HepG2 (cell line): ENCODE data around the gene DPH7. TPM values are rescaled to one million over a fixed set of nuclear protein-coding genes. Genes with fewer than 3 reads are reported as not detected.

Experiments
- EED ChIP-seq: sonication (generic); formaldehyde crosslinking; IDR thresholded peaks from 2 replicates; pipeline ENCODE4 v1.5.0; 2020; ENCODE audit warnings: mild to moderate bottlenecking, missing genetic modification reagents
- GFI1 ChIP-seq: sonication (generic); formaldehyde crosslinking; IDR thresholded peaks from 2 replicates; pipeline ENCODE4 v1.5.0; 2020; ENCODE audit warnings: missing genetic modification reagents, mild to moderate bottlenecking, borderline replicate concordance
- HMGXB3 ChIP-seq: sonication (generic); formaldehyde crosslinking; IDR thresholded peaks from 2 replicates; pipeline ENCODE4 v1.4.0; 2020; ENCODE audit warnings: missing genetic modification reagents, borderline replicate concordance
- IKZF1 ChIP-seq: fragments of 450-650 bp; IDR thresholded peaks from 2 replicates; pipeline ENCODE4 v1.7.1; 2016
- KAT8 ChIP-seq: IDR thresholded peaks from 2 replicates; pipeline ENCODE4 v1.6.1; 2016; ENCODE audit warnings: missing genetic modification reagents, missing compliant biosample characterization
- NR2F1 ChIP-seq, 2 experiments: fragments of 450-650 bp in 1 of 2; formaldehyde crosslinking in 1 of 2; IDR thresholded peaks; 2 replicates each; pipeline versions ENCODE4 v1.5.0 to v1.6.1; 2016 to 2020; ENCODE audit warnings: mild to moderate bottlenecking in 1 of 2, missing compliant biosample characterization in 1 of 2, missing genetic modification reagents in 1 of 2, moderate library complexity in 1 of 2
- PAWR ChIP-seq: sonication (generic); formaldehyde crosslinking; IDR thresholded peaks from 2 replicates; pipeline ENCODE4 v1.4.0; 2020; ENCODE audit warnings: missing genetic modification reagents, mild to moderate bottlenecking, borderline replicate concordance
- PBX3 ChIP-seq: sonication (generic); formaldehyde crosslinking; IDR thresholded peaks from 2 replicates; pipeline ENCODE4 v1.8.1; 2023; ENCODE audit warnings: missing genetic modification reagents, inconsistent platforms, borderline replicate concordance
- TBL1XR1 ChIP-seq: fragments of 150-350 bp; IDR thresholded peaks from 2 replicates; pipeline ENCODE4 v1.6.1; 2014; ENCODE audit warnings: borderline replicate concordance, low read length; ENCODE audit not compliant: partially characterized antibody
- ZBTB25 ChIP-seq: IDR thresholded peaks from 2 replicates; pipeline ENCODE4 v1.6.1; 2018; ENCODE audit warnings: missing genetic modification reagents
- ZNF225 ChIP-seq: sonication (generic); formaldehyde crosslinking; IDR thresholded peaks from 2 replicates; pipeline ENCODE4 v1.4.0; 2020; ENCODE audit warnings: mild to moderate bottlenecking, missing genetic modification reagents
- ZNF333 ChIP-seq: sonication (generic); formaldehyde crosslinking; IDR thresholded peaks from 2 replicates; pipeline ENCODE4 v1.4.0; 2020; ENCODE audit warnings: mild to moderate bottlenecking, missing genetic modification reagents, borderline replicate concordance
- ZNF383 ChIP-seq: sonication (generic); formaldehyde crosslinking; IDR thresholded peaks from 2 replicates; pipeline ENCODE4 v1.4.0; 2020; ENCODE audit warnings: missing genetic modification reagents, mild to moderate bottlenecking, borderline replicate concordance
- ZNF574 ChIP-seq: sonication (generic); formaldehyde crosslinking; IDR thresholded peaks from 2 replicates; pipeline ENCODE4 v1.4.0; 2020; ENCODE audit warnings: missing genetic modification reagents
- ZNF766 ChIP-seq: sonication (generic); formaldehyde crosslinking; IDR thresholded peaks from 2 replicates; pipeline ENCODE4 v1.5.0; 2020; ENCODE audit warnings: missing genetic modification reagents, borderline replicate concordance
- ZNF841 ChIP-seq: sonication (generic); formaldehyde crosslinking; IDR thresholded peaks from 2 replicates; pipeline ENCODE4 v1.8.1; 2023; ENCODE audit warnings: missing genetic modification reagents, borderline replicate concordance
- ZSCAN12 ChIP-seq: sonication (generic); formaldehyde crosslinking; IDR thresholded peaks from 2 replicates; pipeline ENCODE4 v1.9.0; 2021; ENCODE audit warnings: mild to moderate bottlenecking, missing genetic modification reagents
- polyA plus RNA-seq, 8 experiments: library from polyadenylated mRNA; depleted of rRNA in 3 of 8; stranded (reverse) in 7 of 8; unstranded in 1 of 8; fragments of >200 nt; fragmentation: Illumina TruSeq in 4 of 8; extraction: Trizol in 4 of 8; gene quantifications; 2 replicates each; pipeline versions ENCODE4 v1.2.1 to v1.2.3, GENCODE V29; 2011 to 2016; ENCODE audit warnings: low read depth in 4 of 8, missing spikeins in 1 of 8, mixed read lengths in 1 of 8; ENCODE audit not compliant: insufficient read depth in 1 of 8
- total RNA-seq, 5 experiments: library from RNA; depleted of rRNA; stranded (reverse); fragments of >200 nt; fragmentation: Illumina TruSeq; extraction: Trizol; gene quantifications; 2 replicates each; pipeline ENCODE4 v1.2.3, GENCODE V29; 2016; ENCODE audit warnings: low read depth in 1 of 5

The DPH7 gene
- total and polyA plus RNA-seq, 2 of the 13 experiments (the other 11 are each of a cell fraction or from before 2014, with no cell fraction given): 27.6 to 31.6 TPM

GRCh38 chr9:137578518-137579258 lies at the start of gene DPH7 (continued):
- TF ChIP-seq HMGXB3 (CRISPR knock-in tag) (no peak), ZNF333 (CRISPR knock-in tag) (peak; percentile 52; the same call in 1 of the 2 replicates), ZNF766 (CRISPR knock-in tag) (peak; percentile 75; the same call in 1 of the 2 replicates), ZNF574 (CRISPR knock-in tag) (peak; percentile 100), EED (no peak), ZBTB25 (CRISPR knock-in tag) (peak; percentile 91; the same call in 1 of the 2 replicates), TBL1XR1 (no peak), KAT8 (peak; percentile 94), IKZF1 (no peak), GFI1 (CRISPR knock-in tag) (peak; percentile 28; the same call in 1 of the 2 replicates), PBX3 (CRISPR knock-in tag) (no peak), NR2F1 (CRISPR knock-in tag; IDR thresholded peaks at IDR 0.05) (no peak), ZNF841 (peak; percentile 70; the same call in 1 of the 2 replicates), PAWR (CRISPR knock-in tag) (no peak), ZSCAN12 (CRISPR knock-in tag) (no peak), ZNF225 (CRISPR knock-in tag) (no peak), ZNF383 (CRISPR knock-in tag) (no peak)
